Measurements from ENCODE around the gene CAMK4.

Gene CAMK4

DNA sequence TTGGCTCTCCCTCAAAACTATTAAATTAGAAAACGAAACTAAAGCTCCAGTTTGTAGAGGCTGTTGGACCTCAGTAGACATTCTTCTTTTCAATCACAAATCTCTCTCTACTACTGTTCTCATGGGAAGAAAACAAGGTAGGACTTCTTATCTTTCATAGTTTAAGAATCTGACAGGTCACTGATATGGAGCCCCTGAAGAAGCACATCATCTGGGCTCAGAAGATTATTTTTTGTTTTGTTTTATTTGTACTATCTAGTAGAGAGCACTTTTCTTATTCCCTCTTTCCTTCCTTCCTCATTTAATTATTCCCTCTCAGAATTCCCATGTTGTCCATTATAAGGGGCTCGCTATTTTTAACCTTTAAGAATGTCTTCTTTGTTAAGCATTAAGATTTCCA lies 261.9 kb downstream of the CAMK4 start (continued):
- TF ChIP-seq ZNF521 (tag by site-specific recombination; IDR thresholded peaks at IDR 0.05) (no peak), BCL11B (tag by site-specific recombination; IDR thresholded peaks at IDR 0.05; ENCODE audit: low read depth) (no peak), ZNF366 (tag by site-specific recombination; conservative IDR thresholded peaks at IDR 0.05) (no peak), ZNF391 (tag by site-specific recombination; IDR thresholded peaks at IDR 0.05; ENCODE audit: borderline replicate concordance, low read depth) (no peak), ZBTB21 (tag by site-specific recombination; IDR thresholded peaks at IDR 0.05) (no peak)
- TF ChIP-seq, protein P1, sequence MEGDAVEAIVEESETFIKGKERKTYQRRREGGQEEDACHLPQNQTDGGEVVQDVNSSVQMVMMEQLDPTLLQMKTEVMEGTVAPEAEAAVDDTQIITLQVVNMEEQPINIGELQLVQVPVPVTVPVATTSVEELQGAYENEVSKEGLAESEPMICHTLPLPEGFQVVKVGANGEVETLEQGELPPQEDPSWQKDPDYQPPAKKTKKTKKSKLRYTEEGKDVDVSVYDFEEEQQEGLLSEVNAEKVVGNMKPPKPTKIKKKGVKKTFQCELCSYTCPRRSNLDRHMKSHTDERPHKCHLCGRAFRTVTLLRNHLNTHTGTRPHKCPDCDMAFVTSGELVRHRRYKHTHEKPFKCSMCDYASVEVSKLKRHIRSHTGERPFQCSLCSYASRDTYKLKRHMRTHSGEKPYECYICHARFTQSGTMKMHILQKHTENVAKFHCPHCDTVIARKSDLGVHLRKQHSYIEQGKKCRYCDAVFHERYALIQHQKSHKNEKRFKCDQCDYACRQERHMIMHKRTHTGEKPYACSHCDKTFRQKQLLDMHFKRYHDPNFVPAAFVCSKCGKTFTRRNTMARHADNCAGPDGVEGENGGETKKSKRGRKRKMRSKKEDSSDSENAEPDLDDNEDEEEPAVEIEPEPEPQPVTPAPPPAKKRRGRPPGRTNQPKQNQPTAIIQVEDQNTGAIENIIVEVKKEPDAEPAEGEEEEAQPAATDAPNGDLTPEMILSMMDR (tag by site-specific recombination; IDR thresholded peaks at IDR 0.05) = no peak

DNA sequence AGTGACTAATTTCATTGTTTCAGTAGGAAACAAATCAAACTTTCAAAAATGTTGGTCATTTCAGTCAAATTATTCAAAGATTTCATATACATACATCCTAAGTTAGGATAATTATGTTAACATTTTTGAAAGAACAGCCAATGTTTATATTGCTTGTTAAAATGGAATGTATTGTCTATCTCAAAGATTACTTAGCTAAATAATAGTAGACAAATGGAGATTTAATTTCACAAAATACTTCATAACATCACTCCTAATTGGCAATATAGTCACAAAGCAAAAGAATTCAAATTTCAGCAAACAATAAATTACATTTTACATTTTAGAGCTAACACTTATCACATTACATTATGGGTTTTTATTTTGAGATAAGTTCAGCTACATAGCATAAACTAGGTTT lies 262.7 kb downstream of the CAMK4 start:
- CTCF ChIA-PET = interaction anchor here (0.9 kb wide), 1 partner anchor 9 kb away, joined by 4 read pairs; no protein-coding TSS in a partner anchor
- Histone ChIP-seq H3K4me1 (ENCODE audit: control insufficient read depth, insufficient read depth, low read length) (no peaks in the 10 kb centered on the region), H3K9me3 (ENCODE audit: control insufficient read depth, insufficient read depth, low read depth, low read length) (no peaks in the 10 kb centered on the region), H3K4me3 (ENCODE audit: low read depth, low read length) (no peak overlapping the region), H3K27ac (ENCODE audit: extremely low read depth, low read depth, low read length) (no peak overlapping the region), H3K36me3 (ENCODE audit: control insufficient read depth in 2 of 2, insufficient read depth in 1 of 2, low read length in 2 of 2) (no peaks in the 10 kb centered on the region)
- no peak for TF ChIP-seq SP7 (tag by site-specific recombination; IDR thresholded peaks at IDR 0.05)
- POLR2A ChIA-PET = no interaction called here

DNA sequence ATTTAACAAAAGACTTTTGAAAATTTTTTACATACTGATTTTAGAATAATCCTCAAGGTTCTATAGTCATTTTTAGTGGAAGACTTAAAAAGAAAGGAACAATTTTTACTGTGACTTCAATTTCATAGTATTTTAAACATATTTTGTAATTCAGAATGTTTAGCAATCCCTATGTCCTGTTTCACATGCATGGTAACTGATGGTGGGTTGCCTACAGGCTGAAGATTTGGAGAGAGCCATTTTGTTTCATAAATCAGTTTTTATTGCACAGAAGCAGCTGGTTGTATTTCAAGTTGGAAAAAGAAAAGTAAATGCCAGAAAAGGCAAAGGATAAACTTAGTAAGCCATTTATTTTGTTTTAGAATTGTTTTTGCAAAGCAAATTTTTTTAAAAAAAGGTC lies 264.2 kb downstream of the CAMK4 start:
- CTCF ChIA-PET = no interaction called here
- no peaks in the 10 kb centered on the region for H3K36me3 ChIP-seq (ENCODE audit: control insufficient read depth in 2 of 2, insufficient read depth in 1 of 2, low read length in 2 of 2)

More for the DNA sequence above, 264.2 kb downstream of the CAMK4 start:
- TF ChIP-seq ZXDB (tag by site-specific recombination; IDR thresholded peaks at IDR 0.05) = no peak
- TF ChIP-seq ZNF174 (tag by site-specific recombination; IDR thresholded peaks at IDR 0.05) = no peak
- TF ChIP-seq, protein P2, sequence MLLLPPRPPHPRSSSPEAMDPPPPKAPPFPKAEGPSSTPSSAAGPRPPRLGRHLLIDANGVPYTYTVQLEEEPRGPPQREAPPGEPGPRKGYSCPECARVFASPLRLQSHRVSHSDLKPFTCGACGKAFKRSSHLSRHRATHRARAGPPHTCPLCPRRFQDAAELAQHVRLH (tag by site-specific recombination; IDR thresholded peaks at IDR 0.05) = no peak
- TF ChIP-seq, protein P3, sequence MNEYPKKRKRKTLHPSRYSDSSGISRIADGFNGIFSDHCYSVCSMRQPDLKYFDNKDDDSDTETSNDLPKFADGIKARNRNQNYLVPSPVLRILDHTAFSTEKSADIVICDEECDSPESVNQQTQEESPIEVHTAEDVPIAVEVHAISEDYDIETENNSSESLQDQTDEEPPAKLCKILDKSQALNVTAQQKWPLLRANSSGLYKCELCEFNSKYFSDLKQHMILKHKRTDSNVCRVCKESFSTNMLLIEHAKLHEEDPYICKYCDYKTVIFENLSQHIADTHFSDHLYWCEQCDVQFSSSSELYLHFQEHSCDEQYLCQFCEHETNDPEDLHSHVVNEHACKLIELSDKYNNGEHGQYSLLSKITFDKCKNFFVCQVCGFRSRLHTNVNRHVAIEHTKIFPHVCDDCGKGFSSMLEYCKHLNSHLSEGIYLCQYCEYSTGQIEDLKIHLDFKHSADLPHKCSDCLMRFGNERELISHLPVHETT (tag by site-specific recombination; IDR thresholded peaks at IDR 0.05) = no peak
- no peak for TF ChIP-seq ZNF223 (tag by site-specific recombination; IDR thresholded peaks at IDR 0.05)
- TF ChIP-seq ZNF341 (tag by site-specific recombination; IDR thresholded peaks at IDR 0.05; ENCODE audit: low read depth) = no peak
- TF ChIP-seq YY1 (tag by site-specific recombination; IDR thresholded peaks at IDR 0.05) = no peak
- TF ChIP-seq GLIS2 (tag by site-specific recombination; IDR thresholded peaks at IDR 0.05) = no peak
- TF ChIP-seq ZNF626 (tag by site-specific recombination; IDR thresholded peaks at IDR 0.05) = no peak
- TF ChIP-seq ZNF623 (tag by site-specific recombination; IDR thresholded peaks at IDR 0.05) = no peak
- no peak for TF ChIP-seq ZNF2 (tag by site-specific recombination; IDR thresholded peaks at IDR 0.05)
- TF ChIP-seq, protein P4, sequence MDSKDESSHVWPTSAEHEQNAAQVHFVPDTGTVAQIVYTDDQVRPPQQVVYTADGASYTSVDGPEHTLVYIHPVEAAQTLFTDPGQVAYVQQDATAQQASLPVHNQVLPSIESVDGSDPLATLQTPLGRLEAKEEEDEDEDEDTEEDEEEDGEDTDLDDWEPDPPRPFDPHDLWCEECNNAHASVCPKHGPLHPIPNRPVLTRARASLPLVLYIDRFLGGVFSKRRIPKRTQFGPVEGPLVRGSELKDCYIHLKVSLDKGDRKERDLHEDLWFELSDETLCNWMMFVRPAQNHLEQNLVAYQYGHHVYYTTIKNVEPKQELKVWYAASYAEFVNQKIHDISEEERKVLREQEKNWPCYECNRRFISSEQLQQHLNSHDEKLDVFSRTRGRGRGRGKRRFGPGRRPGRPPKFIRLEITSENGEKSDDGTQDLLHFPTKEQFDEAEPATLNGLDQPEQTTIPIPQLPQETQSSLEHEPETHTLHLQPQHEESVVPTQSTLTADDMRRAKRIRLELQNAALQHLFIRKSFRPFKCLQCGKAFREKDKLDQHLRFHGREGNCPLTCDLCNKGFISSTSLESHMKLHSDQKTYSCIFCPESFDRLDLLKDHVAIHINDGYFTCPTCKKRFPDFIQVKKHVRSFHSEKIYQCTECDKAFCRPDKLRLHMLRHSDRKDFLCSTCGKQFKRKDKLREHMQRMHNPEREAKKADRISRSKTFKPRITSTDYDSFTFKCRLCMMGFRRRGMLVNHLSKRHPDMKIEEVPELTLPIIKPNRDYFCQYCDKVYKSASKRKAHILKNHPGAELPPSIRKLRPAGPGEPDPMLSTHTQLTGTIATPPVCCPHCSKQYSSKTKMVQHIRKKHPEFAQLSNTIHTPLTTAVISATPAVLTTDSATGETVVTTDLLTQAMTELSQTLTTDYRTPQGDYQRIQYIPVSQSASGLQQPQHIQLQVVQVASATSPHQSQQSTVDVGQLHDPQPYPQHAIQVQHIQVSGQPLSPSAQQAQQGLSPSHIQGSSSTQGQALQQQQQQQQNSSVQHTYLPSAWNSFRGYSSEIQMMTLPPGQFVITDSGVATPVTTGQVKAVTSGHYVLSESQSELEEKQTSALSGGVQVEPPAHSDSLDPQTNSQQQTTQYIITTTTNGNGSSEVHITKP (tag by site-specific recombination; IDR thresholded peaks at IDR 0.05) = no peak
- TF ChIP-seq ZNF560 (tag by site-specific recombination; IDR thresholded peaks at IDR 0.05; ENCODE audit: borderline replicate concordance) = no peak
- no peak for TF ChIP-seq ZNF501 (tag by site-specific recombination; IDR thresholded peaks at IDR 0.05)
- no peak for TF ChIP-seq ZFP37 (tag by site-specific recombination; IDR thresholded peaks at IDR 0.05)
- no peak for TF ChIP-seq ZNF664 (tag by site-specific recombination; IDR thresholded peaks at IDR 0.05)
- no peak for TF ChIP-seq ZNF624 (tag by site-specific recombination; IDR thresholded peaks at IDR 0.05)
- Histone ChIP-seq H3K27ac (ENCODE audit: extremely low read depth, low read depth, low read length) (no peak overlapping the region), H3K4me1 (ENCODE audit: control insufficient read depth, insufficient read depth, low read length) (no peaks in the 10 kb centered on the region), H3K9me3 (ENCODE audit: control insufficient read depth, insufficient read depth, low read depth, low read length) (no peaks in the 10 kb centered on the region), H3K4me3 (ENCODE audit: low read depth, low read length) (no peak overlapping the region)
- POLR2A ChIA-PET = no interaction called here

Data from HEK293 (cell line).